Muscle of arm (tissue), 14 donors: ENCODE data around the gene ZNHIT2. TPM values are rescaled to one million over a fixed set of nuclear protein-coding genes. Genes with fewer than 3 reads are reported as not detected.
A peak's percentile ranks its signal among the peaks of the same experiment; 100 is the strongest.
"Not testable (repeated sequence)": the region's sequence is repeated elsewhere in the genome, so short reads cannot be mapped to it uniquely, and the experiment has no call there.

Source experiments
- DNase-seq: peaks from one replicate; pipeline ENCODE4 v3.0.0-alpha.2; 2013
- long read RNA-seq, 11 donors: transcript quantifications; one replicate each; lab custom pipeline, GENCODE V29; 2026
- polyA plus RNA-seq, 12 donors: library from polyadenylated mRNA; unstranded; fragments of 120-200 nt; gene quantifications; one replicate each; pipeline ENCODE4 v1.2.1, GENCODE V29; 2013; ENCODE audit not compliant: insufficient read length in 12 of 12

ZNHIT2 gene
- polyA plus RNA-seq, result 1 to 10 TPM in 10 of 12 donors, not detected in 2; 2.6 to 6.6 (median 3.7) TPM
- long read RNA-seq, donor 1, transcript ZNHIT2-201 (1 exons, 1,306 nt), result major isoform, 8 of 8 reads
- long read RNA-seq, donor 1, partial matches to known transcripts, result 0 of 8 reads
- long read RNA-seq, donor 1, other reads (novel, unspliced or antisense), result 0 of 8 reads
- long read RNA-seq, donor 2, transcript ZNHIT2-201 (1 exons, 1,306 nt), result major isoform, 7 of 7 reads
- long read RNA-seq, donor 2, partial matches to known transcripts, result 0 of 7 reads
- long read RNA-seq, donor 2, other reads (novel, unspliced or antisense), result 0 of 7 reads
- long read RNA-seq, donor 3, partial matches to known transcripts, result 0 of 4 reads
- long read RNA-seq, donor 3, other reads (novel, unspliced or antisense), result 0 of 4 reads
- long read RNA-seq, donor 4, partial matches to known transcripts, result 0 of 3 reads
- long read RNA-seq, donor 4, other reads (novel, unspliced or antisense), result 0 of 3 reads
- long read RNA-seq, donor 5, result 0 reads
- long read RNA-seq, donor 6, partial matches to known transcripts, result 0 of 2 reads
- long read RNA-seq, donor 6, other reads (novel, unspliced or antisense), result 0 of 2 reads
- long read RNA-seq, donor 7, partial matches to known transcripts, result 0 of 1 reads
- long read RNA-seq, donor 7, other reads (novel, unspliced or antisense), result 0 of 1 reads
- long read RNA-seq, donor 8, transcript ZNHIT2-201 (1 exons, 1,306 nt), result major isoform, 10 of 10 reads
- long read RNA-seq, donor 8, partial matches to known transcripts, result 0 of 10 reads
- long read RNA-seq, donor 8, other reads (novel, unspliced or antisense), result 0 of 10 reads
- long read RNA-seq, donor 9, transcript ZNHIT2-201 (1 exons, 1,306 nt), result major isoform, 5 of 5 reads
- long read RNA-seq, donor 9, partial matches to known transcripts, result 0 of 5 reads
- long read RNA-seq, donor 9, other reads (novel, unspliced or antisense), result 0 of 5 reads
- long read RNA-seq, donor 10, transcript ZNHIT2-201 (1 exons, 1,306 nt), result major isoform, 6 of 6 reads
- long read RNA-seq, donor 10, partial matches to known transcripts, result 0 of 6 reads
- long read RNA-seq, donor 10, other reads (novel, unspliced or antisense), result 0 of 6 reads
- long read RNA-seq, donor 11, transcript ZNHIT2-201 (1 exons, 1,306 nt), result major isoform, 8 of 8 reads
- long read RNA-seq, donor 11, partial matches to known transcripts, result 0 of 8 reads
- long read RNA-seq, donor 11, other reads (novel, unspliced or antisense), result 0 of 8 reads

- DNase-seq, result peak; percentile 100
Observed at GRCh38 chr11:65117206-65118096, at the start of gene ZNHIT2. TSS of gene ZNHIT2 (minus strand) at chr11:65117701. CDS start at chr11:65117653, 48 bp downstream.

GRCh38 chr11:65166893-65167292, 49.4 kb upstream of the ZNHIT2 start:
- no peak for DNase-seq

DNA sequence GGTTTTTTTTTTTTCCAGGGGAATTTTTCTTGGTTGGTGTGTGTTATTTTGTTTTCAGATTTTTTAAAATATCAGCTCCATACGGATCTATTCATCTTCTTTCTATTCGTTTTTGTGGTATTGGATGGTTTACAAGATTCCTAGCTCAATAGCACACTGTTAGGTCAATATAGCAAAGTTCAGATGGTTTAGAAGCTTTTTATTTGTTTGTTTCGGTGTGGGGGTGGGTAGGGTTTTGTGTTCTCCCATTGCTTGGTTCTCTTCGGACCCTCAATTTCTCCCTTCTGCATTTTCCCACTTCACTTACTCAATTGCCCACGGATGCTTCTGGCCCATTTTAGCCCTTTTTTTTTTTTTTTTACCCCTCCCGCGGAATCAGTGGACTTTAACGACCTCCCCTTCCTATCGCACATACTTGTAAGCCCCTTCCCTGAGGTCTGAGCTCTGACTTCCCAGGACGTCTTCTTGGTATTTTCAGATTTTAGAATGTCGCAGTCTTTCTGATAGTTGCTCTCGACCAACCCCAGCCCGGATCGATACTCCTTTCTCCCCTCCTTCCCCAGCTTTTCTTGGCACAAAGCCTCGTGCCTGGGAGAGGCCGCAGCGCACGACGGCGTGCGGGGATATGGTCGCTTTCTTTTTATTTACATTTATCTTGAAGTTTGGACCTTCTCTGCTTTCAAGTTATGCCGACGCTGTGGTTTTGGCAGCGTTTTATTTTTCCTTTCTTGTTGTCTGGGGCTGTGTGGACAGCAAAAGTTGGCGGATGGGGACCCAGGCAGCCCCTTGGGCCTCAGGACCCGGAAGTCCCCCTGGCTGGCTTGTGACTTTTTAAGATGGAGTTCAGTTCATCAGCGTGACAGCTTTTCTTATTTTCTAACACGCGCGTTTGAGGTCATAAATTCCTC, 48.2 kb upstream of the ZNHIT2 start:
- peak; percentile 43 for DNase-seq

DNA sequence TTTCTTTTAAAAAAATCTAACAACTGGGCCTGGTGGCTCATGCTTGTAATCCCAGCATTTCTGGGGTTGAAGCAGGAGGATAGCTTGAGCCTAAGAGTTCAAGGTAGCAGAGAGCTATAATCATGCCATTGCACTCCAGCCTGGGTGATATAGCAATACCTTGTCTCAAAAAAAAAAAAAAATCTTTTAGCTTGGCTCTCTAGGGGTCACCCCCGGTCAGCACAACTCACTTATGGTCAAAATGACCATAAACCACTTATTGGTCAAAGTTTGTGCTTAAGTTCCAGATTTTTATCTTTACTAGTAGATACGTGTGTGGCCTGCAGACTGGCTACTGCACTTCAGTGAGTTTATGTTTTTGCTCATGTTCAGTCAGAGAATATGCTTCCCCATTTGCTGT, 46.2 kb upstream of the ZNHIT2 start:
- no peak for DNase-seq

GRCh38 chr11:65160643-65161042, 43.1 kb upstream of the ZNHIT2 start:
- DNase-seq, result no peak

GRCh38 chr11:65159012-65159411, 41.5 kb upstream of the ZNHIT2 start:
- DNase-seq, result no peak

GRCh38 chr11:65157336-65157735, 39.8 kb upstream of the ZNHIT2 start:
- no peak for DNase-seq

- DNase-seq, result no peak
Observed at GRCh38 chr11:65156926-65157325, 39.4 kb upstream of the ZNHIT2 start.

DNA sequence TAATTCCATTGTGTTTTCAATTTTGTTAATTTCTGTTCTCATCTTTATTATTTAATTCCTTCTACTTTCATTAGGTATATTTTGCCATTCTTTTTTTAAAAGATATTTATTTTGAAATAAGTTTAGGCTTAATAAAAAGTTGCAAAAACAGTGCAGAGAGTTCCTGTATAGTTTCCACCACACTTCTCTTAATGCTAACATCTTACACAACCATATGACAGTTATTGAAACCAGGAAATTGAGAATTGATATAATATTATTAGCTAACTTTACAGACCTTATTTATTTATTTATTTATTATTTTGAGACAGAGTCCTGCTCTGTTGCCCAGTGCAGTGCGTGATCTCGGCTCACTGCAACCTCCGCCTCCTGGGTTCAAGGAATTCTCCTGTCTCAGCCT, 38.8 kb upstream of the ZNHIT2 start:
- DNase-seq, result no peak

DNA sequence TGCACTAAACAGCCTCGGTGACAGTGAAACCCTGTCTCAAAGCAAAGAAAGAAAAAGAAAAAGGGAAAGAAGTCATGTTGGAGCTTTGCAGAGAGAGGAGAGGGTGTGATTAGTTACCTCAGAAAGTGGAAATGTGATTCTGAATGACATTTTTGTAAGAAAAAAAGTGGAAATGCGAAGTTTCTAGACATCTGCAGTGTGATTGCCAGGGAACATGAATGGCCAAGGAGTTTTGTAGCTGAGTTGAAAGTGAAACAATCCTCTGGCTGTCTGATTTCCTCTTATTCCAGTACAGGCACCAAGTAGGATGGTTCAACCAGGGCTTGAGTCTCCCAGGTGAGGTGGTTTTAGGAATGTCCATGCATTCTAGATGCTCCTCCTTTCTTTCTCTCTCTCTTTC, 34.6 kb upstream of the ZNHIT2 start:
- DNase-seq, result no peak

DNA sequence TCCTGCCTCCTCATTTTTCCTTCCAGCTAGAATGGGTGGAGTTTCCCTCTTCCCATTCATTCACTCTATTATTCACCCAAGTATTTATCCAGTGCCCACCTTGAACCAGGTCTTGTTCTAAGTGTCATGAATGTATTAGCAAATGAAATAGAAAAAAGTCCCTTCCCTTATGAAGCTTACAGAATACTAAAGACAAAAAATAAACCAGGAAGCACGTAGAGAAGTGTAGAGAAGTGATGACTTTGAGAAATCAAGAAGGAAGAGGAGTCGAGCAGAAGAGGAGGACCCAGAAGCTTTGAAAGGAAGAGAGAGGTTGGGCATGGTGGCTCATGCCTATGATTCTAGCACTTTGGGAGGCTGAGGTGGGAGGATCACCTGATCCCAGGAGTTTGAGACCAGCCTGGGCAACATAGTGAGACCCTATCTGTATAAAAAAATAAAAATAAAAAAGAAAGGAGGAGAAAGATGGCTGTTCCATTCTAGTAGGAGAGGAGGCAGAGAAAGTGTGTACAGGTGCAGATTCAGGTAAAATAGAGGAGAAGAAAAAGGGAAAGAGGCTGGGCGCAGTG, 33.9 kb upstream of the ZNHIT2 start:
- no peak for DNase-seq

DNA sequence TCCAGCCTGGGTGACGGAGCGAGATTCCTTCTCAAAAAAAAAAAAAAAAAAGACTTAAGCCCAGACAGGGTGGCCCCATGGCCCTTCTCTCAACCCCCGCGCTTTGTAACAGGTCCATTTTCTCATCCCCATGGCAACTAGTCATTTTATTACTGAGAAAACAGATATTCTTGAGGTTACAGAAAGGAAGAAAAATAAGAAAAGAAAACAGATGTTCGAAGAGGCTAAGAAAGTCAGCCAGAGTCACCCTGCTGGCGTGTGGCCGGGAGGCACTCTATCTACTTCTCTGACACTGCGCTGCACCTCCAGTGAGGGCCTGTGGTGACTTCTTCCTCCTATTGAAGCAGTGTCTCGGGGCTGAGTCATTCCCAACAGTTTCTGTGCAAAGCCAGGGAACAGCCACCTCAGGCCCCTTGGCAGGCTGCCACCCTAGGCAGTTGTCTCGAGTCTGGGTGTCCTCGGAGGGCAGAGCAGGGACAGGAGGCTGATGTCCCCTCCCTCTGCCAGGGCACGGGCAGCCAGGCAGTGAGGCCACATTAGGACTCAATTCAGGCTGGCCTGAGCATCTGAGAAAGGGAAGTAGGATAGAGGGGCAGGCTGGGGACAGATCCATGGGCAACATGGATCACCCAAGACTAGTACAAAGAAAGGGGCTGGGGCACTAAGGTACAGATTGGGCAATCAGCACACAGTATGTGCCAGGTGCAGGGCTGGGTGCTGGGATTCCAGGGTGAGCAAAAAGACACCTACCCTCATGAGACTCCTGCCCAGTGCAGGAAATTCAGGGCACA, 33.2 kb upstream of the ZNHIT2 start:
- peak; percentile 77 for DNase-seq

- not testable (repeated sequence) for DNase-seq
Observed at GRCh38 chr11:65150131-65150508, 32.6 kb upstream of the ZNHIT2 start.

DNA sequence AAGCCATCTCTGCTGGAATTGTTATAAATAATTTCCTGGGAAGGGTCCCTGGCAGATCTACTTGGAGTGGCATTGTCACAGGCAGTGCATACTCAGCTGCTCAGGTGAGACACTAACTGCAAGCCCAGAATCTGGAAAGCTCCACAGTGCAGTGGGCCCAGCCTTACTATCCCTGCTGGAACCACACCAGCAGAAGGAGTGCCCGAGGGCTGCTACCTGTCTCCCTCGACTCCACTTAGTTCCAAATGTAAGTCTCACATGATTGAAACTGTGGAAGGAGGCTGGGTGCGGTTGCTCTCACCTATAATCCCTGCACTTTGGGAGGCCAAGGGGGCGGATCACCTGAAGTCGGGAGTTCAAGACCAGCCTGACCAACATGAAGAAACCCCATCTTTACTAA, 31.2 kb upstream of the ZNHIT2 start:
- DNase-seq, result no peak

- DNase-seq, result no peak
Observed at GRCh38 chr11:65147352-65148075, 30.0 kb upstream of the ZNHIT2 start.

GRCh38 chr11:65141896-65142494, 24.5 kb upstream of the ZNHIT2 start:
- DNase-seq, result no peak

DNA sequence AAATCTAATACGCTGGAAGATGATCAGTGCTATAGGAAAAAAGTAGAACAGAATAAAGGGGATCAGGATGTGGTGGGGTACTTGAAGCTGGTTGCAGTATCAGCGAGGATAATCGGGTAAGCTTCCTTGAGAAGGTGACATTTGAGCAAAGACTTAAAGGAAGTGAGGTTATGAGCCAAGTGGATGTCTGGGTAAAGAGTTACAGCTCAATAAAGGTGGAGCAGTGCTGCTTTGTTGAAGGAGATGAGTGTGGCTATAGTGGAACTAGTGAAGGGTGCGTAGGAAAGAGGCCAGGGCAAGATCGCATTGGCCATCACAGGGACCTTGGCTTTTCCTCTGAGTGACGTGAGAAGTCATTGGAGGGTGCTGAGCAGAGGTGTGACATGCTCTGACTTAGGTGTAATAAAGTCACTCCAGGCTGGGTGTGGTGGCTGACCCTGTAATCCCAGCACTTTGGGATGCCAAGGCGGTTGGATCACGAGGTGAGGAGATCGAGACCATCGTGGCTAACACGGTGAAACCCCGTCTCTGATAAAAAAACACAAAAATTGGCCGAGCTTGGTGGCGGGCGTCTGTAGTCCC, 19.1 kb upstream of the ZNHIT2 start:
- DNase-seq, result no peak
